OCI-LY1 (cell line): ENCODE data around the gene PRELP.

Experiments used
- H2AFZ ChIP-seq: fragments of 200-600 bp; sonication (generic), shearing (Covaris generic); 2 replicates; pipeline ENCODE4 v1.6.0; 2014; ENCODE audit warnings: antibody characterized with exemption, mild to moderate bottlenecking, low read length
- H3F3A ChIP-seq: fragments of 200-600 bp; sonication (generic), shearing (Covaris generic); 2 replicates; pipeline ENCODE4 v1.6.0; 2014; ENCODE audit warnings: mild to moderate bottlenecking, antibody characterized with exemption, low read length, moderate library complexity; ENCODE audit not compliant: insufficient read depth
- H3K27ac ChIP-seq: fragments of 200-600 bp; sonication (generic); 2 replicates; pipeline ENCODE4 v1.5.1; 2014; ENCODE audit warnings: low read length, mixed run types, mild to moderate bottlenecking, low read depth; ENCODE audit not compliant: poor library complexity, severe bottlenecking
- H3K27me3 ChIP-seq: fragments of 200-600 bp; sonication (generic); 2 replicates; pipeline ENCODE4 v1.6.0; 2014; ENCODE audit warnings: antibody characterized with exemption, mild to moderate bottlenecking, low read length, moderate library complexity; ENCODE audit not compliant: insufficient read depth
- H3K36me3 ChIP-seq: fragments of 200-600 bp; sonication (generic); 2 replicates; pipeline ENCODE4 v1.6.1; 2014; ENCODE audit warnings: mild to moderate bottlenecking, antibody characterized with exemption, low read length, moderate library complexity, mixed read lengths; ENCODE audit not compliant: insufficient read depth
- H3K4me1 ChIP-seq: fragments of 200-600 bp; sonication (generic); 2 replicates; pipeline ENCODE4 v1.5.1; 2014; ENCODE audit warnings: mild to moderate bottlenecking, low read length, moderate library complexity; ENCODE audit not compliant: insufficient read depth, severe bottlenecking
- H3K4me2 ChIP-seq: fragments of 200-600 bp; sonication (generic), shearing (Covaris generic); 2 replicates; pipeline ENCODE4 v1.6.1; 2014; ENCODE audit warnings: low read length
- H3K4me3 ChIP-seq: fragments of 200-600 bp; sonication (generic); 2 replicates; pipeline ENCODE4 v1.5.1; 2014; ENCODE audit warnings: low read length, low read depth, mild to moderate bottlenecking, mixed read lengths; ENCODE audit not compliant: poor library complexity, severe bottlenecking
- H3K79me2 ChIP-seq: fragments of 200-600 bp; shearing (Covaris generic); 2 replicates; pipeline ENCODE4 v1.6.1; 2016; ENCODE audit warnings: mixed run types, low read length, mixed read lengths; ENCODE audit not compliant: insufficient read depth
- H3K9ac ChIP-seq: fragments of 200-600 bp; sonication (generic), shearing (Covaris generic); 2 replicates; pipeline ENCODE4 v1.6.1; 2014; ENCODE audit warnings: mild to moderate bottlenecking, low read length, mixed read lengths
- H3K9me2 ChIP-seq: fragments of 200-600 bp; sonication (generic), shearing (Covaris generic); 2 replicates; pipeline ENCODE4 v1.6.1; 2014; ENCODE audit warnings: low read depth, mild to moderate bottlenecking, low read length, mixed read lengths
- H3K9me3 ChIP-seq: fragments of 200-600 bp; shearing (Covaris generic); 2 replicates; pipeline ENCODE4 v1.6.1; 2014; ENCODE audit warnings: low read length, mixed read lengths
- H4K20me1 ChIP-seq: fragments of 200-600 bp; sonication (generic), shearing (Covaris generic); 2 replicates; pipeline ENCODE4 v1.6.0; 2016; ENCODE audit warnings: mild to moderate bottlenecking, low read length; ENCODE audit not compliant: insufficient read depth
- CTCF ChIP-seq: fragments of 200-600 bp; sonication (generic), shearing (Covaris generic); IDR thresholded peaks from 2 replicates; pipeline ENCODE4 v1.5.1; 2017; ENCODE audit warnings: mild to moderate bottlenecking, antibody characterized with exemption, low read length, moderate library complexity, mixed read lengths
- EZH2 ChIP-seq: fragments of 200-600 bp; sonication (generic), shearing (Covaris generic); IDR thresholded peaks from 2 replicates; pipeline ENCODE4 v1.8.0; 2017; ENCODE audit warnings: borderline replicate concordance, mixed run types, mild to moderate bottlenecking, antibody characterized with exemption, low read length, moderate library complexity, mixed read lengths

PRELP gene

GRCh38 chr1:203488539-203488938 lies 12.9 kb downstream of the PRELP start:
- Histone ChIP-seq H3K9me2 (no peaks in the 10 kb centered on the region), H3K27ac (no peak overlapping the region), H4K20me1 (no peaks in the 10 kb centered on the region), H3K4me3 (no peak overlapping the region), H3K27me3 (peaks cover under 1% of the 10 kb centered on the region; the same call in 1 of the 2 replicates), H3F3A (no peaks in the 10 kb centered on the region), H3K4me1 (peaks cover 44% of the 10 kb centered on the region), H2AFZ (no peak overlapping the region), H3K79me2 (no peaks in the 10 kb centered on the region), H3K9ac (no peak overlapping the region), H3K36me3 (no peaks in the 10 kb centered on the region; the same call in 1 of the 2 replicates), H3K4me2 (no peak overlapping the region), H3K9me3 (no peaks in the 10 kb centered on the region)
- no peak for TF ChIP-seq CTCF
- no peak for TF ChIP-seq EZH2

GRCh38 chr1:203490607-203491006 lies 15.0 kb downstream of the PRELP start:
- no peaks in the 10 kb centered on the region for H3F3A ChIP-seq

GRCh38 chr1:203491664-203492063 lies 16.1 kb downstream of the PRELP start:
- Histone ChIP-seq H3K9me2 (no peaks in the 10 kb centered on the region), H3K9me3 (no peaks in the 10 kb centered on the region), H3K4me1 (peaks cover 32% of the 10 kb centered on the region), H3K4me2 (no peak overlapping the region), H3F3A (no peaks in the 10 kb centered on the region), H4K20me1 (no peaks in the 10 kb centered on the region), H3K79me2 (no peaks in the 10 kb centered on the region), H2AFZ (no peak overlapping the region), H3K36me3 (no peaks in the 10 kb centered on the region; the same call in 1 of the 2 replicates), H3K27me3 (peaks cover 4% of the 10 kb centered on the region; the same call in 1 of the 2 replicates), H3K9ac (no peak overlapping the region), H3K4me3 (no peak overlapping the region), H3K27ac (no peak overlapping the region)
- TF ChIP-seq EZH2 (no peak), CTCF (no peak)

More at GRCh38 chr1:203490607-203491006, 15.0 kb downstream of the PRELP start:
- H3K27me3 ChIP-seq = peaks cover 4% of the 10 kb centered on the region; the same call in 1 of the 2 replicates
- no peak overlapping the region for H3K4me2 ChIP-seq
- H3K9me2 ChIP-seq = no peaks in the 10 kb centered on the region
- H2AFZ ChIP-seq = no peak overlapping the region
- no peak overlapping the region for H3K27ac ChIP-seq
- no peaks in the 10 kb centered on the region for H3K9me3 ChIP-seq
- H3K79me2 ChIP-seq = no peaks in the 10 kb centered on the region
- H3K4me1 ChIP-seq = peaks cover 33% of the 10 kb centered on the region
- no peaks in the 10 kb centered on the region for H4K20me1 ChIP-seq
- no peak overlapping the region for H3K9ac ChIP-seq
- no peak overlapping the region for H3K4me3 ChIP-seq
- no peak for TF ChIP-seq CTCF
- TF ChIP-seq EZH2 = no peak
- no peaks in the 10 kb centered on the region; the same call in 1 of the 2 replicates for H3K36me3 ChIP-seq
